RWPE1 (cell line): ENCODE data around the gene FOLR3.
A peak's percentile ranks its signal among the peaks of the same experiment; 100 is the strongest.

Source experiments
- CTCF ChIA-PET: fragments of 350-600 bp; sonication (Branson Sonifier 250); formaldehyde crosslinking; extraction: SDS; loops from one replicate; lab custom pipeline; 2021; lab: Yijun Ruan, JAX
- POLR2A ChIA-PET: fragments of 400-600 bp; formaldehyde crosslinking; extraction: SDS; loops from one replicate; lab custom pipeline; 2020; ENCODE audit warnings: antibody characterized with exemption; ENCODE audit not compliant: low non-redundant PET; lab: Yijun Ruan, JAX
- DNase-seq: peaks from one replicate; pipeline ENCODE4 v3.0.0; 2012; ENCODE audit warnings: low spot score
- H3K27ac ChIP-seq: fragments of 450-650 bp; 2 replicates; pipeline ENCODE4 v1.5.1; 2017
- TF ChIP-seq, protein P1 (sequence below): fragments of 450-650 bp; conservative IDR thresholded peaks from 2 replicates; pipeline ENCODE4 v1.5.1; 2017; ENCODE audit warnings: low read depth, mild to moderate bottlenecking

The FOLR3 gene

DNA sequence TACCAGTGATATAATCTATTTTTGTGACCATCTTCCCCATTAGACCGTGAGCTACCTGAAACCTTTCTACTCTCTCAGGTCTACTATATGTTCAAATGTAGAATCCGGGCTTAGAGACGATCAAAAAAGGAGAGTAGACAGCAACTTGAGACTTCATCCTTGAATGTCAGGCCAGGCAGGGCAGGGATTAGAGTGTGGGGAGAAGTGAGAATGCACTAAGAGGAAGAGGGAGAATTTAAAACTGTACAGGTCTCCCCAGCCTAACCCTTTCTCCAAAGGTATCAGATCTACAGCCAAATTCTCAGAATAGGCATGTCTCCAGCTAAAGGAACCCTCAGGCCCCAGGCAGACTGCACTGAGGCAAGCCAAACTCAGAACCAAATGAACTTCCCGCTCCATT lies 33.4 kb upstream of the FOLR3 start:
- peak overlapping the region; percentile 91 for H3K27ac ChIP-seq
- no peak for DNase-seq
- ChIA-PET CTCF (interaction anchor here (0.7 to 2.1 kb wide), 2 partner anchors 77 to 123 kb away, joined by 3 to 6 read pairs; no protein-coding TSS in a partner anchor), POLR2A (no interaction called here)
- TF ChIP-seq, protein P1, sequence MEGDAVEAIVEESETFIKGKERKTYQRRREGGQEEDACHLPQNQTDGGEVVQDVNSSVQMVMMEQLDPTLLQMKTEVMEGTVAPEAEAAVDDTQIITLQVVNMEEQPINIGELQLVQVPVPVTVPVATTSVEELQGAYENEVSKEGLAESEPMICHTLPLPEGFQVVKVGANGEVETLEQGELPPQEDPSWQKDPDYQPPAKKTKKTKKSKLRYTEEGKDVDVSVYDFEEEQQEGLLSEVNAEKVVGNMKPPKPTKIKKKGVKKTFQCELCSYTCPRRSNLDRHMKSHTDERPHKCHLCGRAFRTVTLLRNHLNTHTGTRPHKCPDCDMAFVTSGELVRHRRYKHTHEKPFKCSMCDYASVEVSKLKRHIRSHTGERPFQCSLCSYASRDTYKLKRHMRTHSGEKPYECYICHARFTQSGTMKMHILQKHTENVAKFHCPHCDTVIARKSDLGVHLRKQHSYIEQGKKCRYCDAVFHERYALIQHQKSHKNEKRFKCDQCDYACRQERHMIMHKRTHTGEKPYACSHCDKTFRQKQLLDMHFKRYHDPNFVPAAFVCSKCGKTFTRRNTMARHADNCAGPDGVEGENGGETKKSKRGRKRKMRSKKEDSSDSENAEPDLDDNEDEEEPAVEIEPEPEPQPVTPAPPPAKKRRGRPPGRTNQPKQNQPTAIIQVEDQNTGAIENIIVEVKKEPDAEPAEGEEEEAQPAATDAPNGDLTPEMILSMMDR: no peak

DNA sequence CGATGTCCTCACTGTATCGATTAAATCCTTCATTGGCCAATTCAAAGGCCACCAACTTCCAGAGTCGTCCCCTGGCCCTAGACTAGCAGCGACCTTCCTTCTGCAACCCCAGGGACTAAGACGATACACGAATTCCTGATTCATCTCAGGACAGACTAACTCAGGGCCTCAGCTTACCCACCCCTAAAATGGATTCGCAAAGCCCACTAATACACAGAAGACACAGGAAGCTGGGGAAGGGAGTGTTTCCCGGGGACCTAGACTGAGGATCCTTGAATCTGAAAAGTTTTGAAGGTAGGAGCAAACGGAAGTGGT lies 32.9 kb upstream of the FOLR3 start:
- POLR2A ChIA-PET: no interaction called here
- TF ChIP-seq, protein P1: no peak
- no peak for DNase-seq
- peak overlapping the region; percentile 91 for H3K27ac ChIP-seq
- CTCF ChIA-PET: interaction anchor here (0.7 to 2.1 kb wide), 2 partner anchors 78 to 123 kb away, joined by 3 to 6 read pairs; no protein-coding TSS in a partner anchor

DNA sequence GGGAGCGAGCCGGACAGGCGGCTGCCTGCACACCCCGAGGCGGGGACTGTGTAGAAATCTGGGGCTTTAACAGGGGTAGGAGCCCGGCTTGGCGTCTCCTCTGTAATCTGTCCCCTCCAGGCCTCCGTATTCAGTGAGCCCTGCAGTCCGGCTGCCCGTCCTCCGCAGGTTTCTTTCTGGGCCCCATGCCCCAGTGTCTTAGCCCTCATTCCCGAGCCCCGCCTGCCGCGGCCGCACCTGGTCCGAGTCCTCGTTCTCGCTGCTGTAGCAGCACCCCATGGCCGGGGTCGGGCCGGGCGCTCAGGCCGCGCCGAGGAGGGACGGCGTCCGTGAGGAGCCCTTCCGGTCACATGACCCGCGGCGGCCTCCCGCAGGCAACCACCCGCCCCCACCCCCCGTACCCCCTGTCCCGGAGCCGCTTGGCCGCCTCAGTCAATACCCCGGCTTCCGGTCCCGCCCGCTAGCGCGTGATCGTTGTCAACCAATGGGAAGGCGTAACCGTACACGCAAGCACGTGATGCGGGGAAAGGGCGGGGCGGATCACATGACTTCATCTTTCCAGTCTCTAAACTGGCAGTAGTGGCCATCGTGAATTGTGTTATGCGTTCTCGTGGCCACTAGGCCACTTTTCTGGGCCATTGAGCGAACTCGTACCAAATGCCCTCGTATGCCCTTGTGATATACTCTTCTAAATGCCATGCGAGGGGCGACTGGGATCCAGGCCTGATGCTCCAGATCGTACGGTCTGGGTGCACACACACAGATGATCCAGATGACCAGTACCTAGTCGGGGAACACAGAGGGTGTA lies 32.4 kb upstream of the FOLR3 start, which contains the start of gene LAMTOR1:
Gene LAMTOR1, minus strand, starts transcription at position 352 of the 808 bp plus-strand sequence. Its CDS starts 73 bp downstream, at position 279.
- ChIA-PET CTCF (interaction anchor here (0.7 kb wide), 1 partner anchor 122 kb away, joined by 3 read pairs; no protein-coding TSS in a partner anchor), POLR2A (no interaction called here)
- peak within 1 kb of the TSS; percentile 91 for H3K27ac ChIP-seq
- TF ChIP-seq, protein P1: peak; percentile 42
- DNase-seq: peak; percentile 95

DNA sequence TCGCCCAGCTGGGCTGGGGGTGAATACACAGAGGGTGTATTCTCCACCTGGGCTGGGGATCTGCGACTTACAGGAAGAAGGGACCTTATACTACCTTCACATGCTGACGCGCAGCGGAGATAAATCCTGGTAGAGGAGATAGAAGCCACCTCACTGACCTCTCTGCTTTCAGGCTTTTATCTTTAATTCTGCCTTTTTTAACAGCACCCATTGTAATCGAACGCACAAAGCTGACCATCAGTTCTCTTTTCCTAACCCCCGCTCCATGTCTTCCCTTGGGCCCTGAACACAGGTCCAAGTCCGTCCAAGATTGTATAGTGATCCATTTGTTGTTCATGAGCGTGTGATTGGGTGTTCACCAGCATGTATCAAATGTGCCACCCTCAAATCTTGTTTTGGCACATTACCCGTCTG lies 31.8 kb upstream of the FOLR3 start:
- TF ChIP-seq, protein P1: no peak
- POLR2A ChIA-PET: no interaction called here
- peak overlapping the region; percentile 91 for H3K27ac ChIP-seq
- no peak for DNase-seq
- CTCF ChIA-PET: interaction anchor here (0.7 kb wide), 1 partner anchor 12 kb away, joined by 3 read pairs; no protein-coding TSS in a partner anchor

DNA sequence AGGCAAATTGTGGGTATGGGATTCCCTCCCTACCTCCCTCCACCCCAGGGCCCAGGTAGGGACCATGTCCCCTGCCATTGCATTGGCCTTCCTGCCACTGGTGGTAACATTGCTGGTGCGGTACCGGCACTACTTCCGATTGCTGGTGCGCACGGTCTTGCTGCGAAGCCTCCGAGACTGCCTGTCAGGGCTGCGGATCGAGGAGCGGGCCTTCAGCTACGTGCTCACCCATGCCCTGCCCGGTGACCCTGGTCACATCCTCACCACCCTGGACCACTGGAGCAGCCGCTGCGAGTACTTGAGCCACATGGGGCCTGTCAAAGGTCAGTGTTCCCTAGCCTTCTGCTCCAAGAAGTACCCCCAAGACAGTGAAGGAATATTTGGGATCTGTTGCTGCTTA lies 29.6 kb upstream of the FOLR3 start, which contains the start of gene TOMT:
Gene TOMT, plus strand, starts transcription at position 37 of the 400 bp plus-strand sequence. Its CDS starts 28 bp downstream, at position 65.
- DNase-seq: no peak
- peak within 1 kb of the TSS; percentile 7; the same call in 1 of the 2 replicates for H3K27ac ChIP-seq
- CTCF ChIA-PET: no interaction called here
- TF ChIP-seq, protein P1: no peak
- POLR2A ChIA-PET: no interaction called here

DNA sequence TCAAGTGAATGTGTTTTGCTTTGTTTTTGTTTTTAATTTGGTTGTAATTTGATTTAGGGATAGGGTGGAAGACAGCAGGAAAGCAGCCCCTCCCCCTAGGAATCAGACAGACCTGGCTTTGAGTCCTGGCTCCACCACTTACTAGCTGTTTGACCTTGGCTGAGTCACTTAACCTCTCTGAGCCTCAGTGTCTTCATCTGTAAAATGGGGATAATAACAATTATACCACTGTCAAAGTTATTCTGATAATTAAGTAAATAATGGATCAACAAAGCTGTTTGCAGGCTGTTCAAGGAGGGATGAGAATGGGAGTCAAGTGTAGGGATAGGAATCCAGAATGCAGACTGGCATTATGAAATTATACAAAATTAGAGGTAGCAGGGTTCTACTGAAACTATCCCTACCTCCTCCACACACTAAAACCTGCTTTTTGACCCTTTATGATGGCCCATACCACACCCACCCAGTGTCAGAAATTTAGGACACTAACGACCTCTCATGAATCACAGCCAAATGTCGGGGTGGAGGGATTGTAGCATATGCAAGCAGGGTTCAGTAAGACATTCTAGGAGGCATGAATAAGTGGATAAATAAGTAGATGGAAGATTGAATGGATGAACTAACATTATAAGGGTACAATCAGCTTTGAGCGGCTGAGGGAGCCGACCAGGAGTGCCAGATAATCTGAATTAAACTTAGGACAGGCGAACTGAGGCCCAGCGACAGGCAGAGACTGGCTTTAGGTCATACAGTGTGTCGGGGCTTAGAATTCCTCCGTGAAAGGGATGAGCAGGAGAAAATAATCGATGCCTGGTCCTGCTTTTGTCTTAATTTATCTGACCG lies 24.0 kb upstream of the FOLR3 start:
- TF ChIP-seq, protein P1: no peak
- H3K27ac ChIP-seq: peak overlapping the region; percentile 97
- ChIA-PET POLR2A (interaction anchor here (0.8 to 1.1 kb wide), 2 partner anchors 87 to 112 kb away, joined by 4 to 7 read pairs; no protein-coding TSS in a partner anchor), CTCF (no interaction called here)
- no peak for DNase-seq
